Left lung (tissue), 10 donors: Measurements from ENCODE around the gene FBXL20. TPM values are rescaled to one million over a fixed set of nuclear protein-coding genes. Genes with fewer than 3 reads are reported as not detected.

Source experiments
- ATAC-seq: fragments of 200-7000 bp; cut with Tn5 transposase; one replicate; pipeline ENCODE4 v1.9.1; 2020; ENCODE audit warnings: moderate library complexity
- DNase-seq, 4 donors: peaks; one replicate each; pipeline ENCODE4 v3.0.0-alpha.2; 2013 to 2020
- H3K27ac ChIP-seq, 2 donors: fragments of 200-600 bp; sonication (generic) in 1 of 2; one replicate each; pipeline versions ENCODE4 v1.5.0 to v1.8.0; 2020 to 2021
- H3K27me3 ChIP-seq, 2 donors: fragments of 200-600 bp; sonication (generic) in 1 of 2; one replicate each; pipeline versions ENCODE4 v1.5.0 to v1.8.0; 2020 to 2021
- H3K36me3 ChIP-seq, 2 donors: fragments of 200-600 bp; sonication (generic) in 1 of 2; one replicate each; pipeline versions ENCODE4 v1.5.0 to v1.8.0; 2020 to 2021
- H3K4me1 ChIP-seq, 2 donors: fragments of 200-600 bp; one replicate each; pipeline ENCODE4 v1.8.0; 2021
- H3K4me3 ChIP-seq, 2 donors: fragments of 200-600 bp; sonication (generic) in 1 of 2; one replicate each; pipeline versions ENCODE4 v1.5.0 to v1.8.0; 2020 to 2021; ENCODE audit warnings: mild to moderate bottlenecking in 1 of 2
- H3K9me3 ChIP-seq, 2 donors: fragments of 200-600 bp; sonication (generic) in 1 of 2; one replicate each; pipeline versions ENCODE4 v1.5.0 to v1.8.0; 2020 to 2021
- CTCF ChIP-seq, 2 donors: fragments of 200-600 bp; sonication (generic) in 1 of 2; IDR thresholded peaks; one replicate each; pipeline versions ENCODE4 v1.5.0 to v1.8.0; 2021; ENCODE audit warnings: antibody characterized with exemption in 2 of 2
- intact Hi-C, 2 donors: fragments of 100-400 bp; cut with DNase I; formaldehyde crosslinking; loops; one replicate each; pipeline versions ENCODE4 v1.11.2 to v1.14.2; 2022
- polyA plus RNA-seq, 6 donors: library from polyadenylated mRNA; unstranded; fragments of 120-200 nt; gene quantifications; one replicate each; pipeline ENCODE4 v1.2.1, GENCODE V29; 2013; ENCODE audit not compliant: insufficient read length in 6 of 6
- total RNA-seq, 2 donors: library from RNA; stranded (reverse); fragmentation: NEBNext Ultra II Directional; extraction: Animal tissue kit (Norgen Biotek cat#: 25700); gene quantifications; one replicate each; pipeline ENCODE4 v1.2.1, GENCODE V29; 2021
- donor health status: DM: no; HTN: yes; CAD: no.
- donor health status: DM: no; HTN: no; CAD: no.

Gene FBXL20
- total and polyA plus RNA-seq, 8 donors: 14.1 to 27.3 (median 18.7) TPM

GRCh38 chr17:39406951-39407350, 5.5 kb upstream of the FBXL20 start:
- Histone ChIP-seq H3K27ac (no peak overlapping the region), H3K36me3 (peaks cover 0 to 55% of the 10 kb centered on the region in 2 donors), H3K27me3 (no peaks in the 10 kb centered on the region), H3K4me3 (no peak overlapping the region), H3K4me1 (peaks cover 0 to 11% of the 10 kb centered on the region in 2 donors), H3K9me3 (no peaks in the 10 kb centered on the region)
- no peak for TF ChIP-seq CTCF (IDR thresholded peaks at IDR 0.05)
- DNase-seq (no peak), ATAC-seq (no peak)
- intact Hi-C loops: no loop called here

GRCh38 chr17:39405436-39405835, 4.0 kb upstream of the FBXL20 start:
- intact Hi-C loops: no loop called here
- no peaks in the 10 kb centered on the region for H3K27me3 ChIP-seq
- TF ChIP-seq CTCF (IDR thresholded peaks at IDR 0.05): no peak
- H3K9me3 ChIP-seq: no peaks in the 10 kb centered on the region
- peaks cover 0 to 40% of the 10 kb centered on the region in 2 donors for H3K36me3 ChIP-seq
- ATAC-seq: no peak
- no peak overlapping the region for H3K27ac ChIP-seq
- DNase-seq: no peak
- H3K4me3 ChIP-seq: no peak overlapping the region
- H3K4me1 ChIP-seq: peaks cover 0 to 16% of the 10 kb centered on the region in 2 donors

DNA sequence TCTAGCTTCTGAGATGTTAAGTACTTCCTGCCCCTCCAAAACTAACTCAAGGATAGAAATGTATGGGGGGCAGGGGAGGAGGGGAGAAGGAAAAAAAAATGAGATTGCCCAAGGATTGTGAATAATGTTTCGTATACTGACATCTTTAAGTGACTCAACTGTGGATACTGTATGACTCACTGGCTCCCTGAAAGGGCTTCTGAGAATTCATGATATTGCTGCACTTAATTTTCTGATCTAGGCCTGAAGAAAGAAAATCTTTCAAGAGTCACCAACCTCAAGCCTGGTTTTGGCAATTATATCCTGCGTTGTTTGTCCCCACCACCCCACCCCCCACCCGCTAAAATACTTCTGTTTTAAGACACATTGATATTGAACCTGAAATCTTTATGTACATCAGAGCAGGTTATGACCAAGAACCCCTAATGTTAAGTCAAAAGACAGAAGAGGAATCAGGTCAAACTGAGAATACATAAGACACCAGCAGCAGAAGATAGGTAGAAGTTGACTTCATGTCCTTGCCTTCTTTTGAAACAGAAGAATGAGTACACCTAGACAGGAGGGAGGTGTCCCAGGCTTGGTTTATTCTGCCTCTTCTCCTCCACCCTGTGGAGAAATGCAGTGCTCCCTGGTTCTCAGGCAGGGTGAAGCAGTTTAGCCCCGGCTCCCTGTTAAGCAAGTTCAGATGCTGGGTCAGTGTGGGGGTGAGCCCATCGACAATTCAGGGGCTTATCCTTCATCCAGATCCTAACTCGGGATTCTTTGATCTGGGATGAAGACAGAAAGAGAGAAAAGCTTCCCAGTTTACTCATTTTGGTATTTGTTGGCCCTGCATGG, 3.3 kb upstream of the FBXL20 start:
- Histone ChIP-seq H3K4me1 (peaks cover 4 to 23% of the 10 kb centered on the region in 2 donors), H3K36me3 (peaks cover 0 to 34% of the 10 kb centered on the region in 2 donors), H3K27me3 (no peaks in the 10 kb centered on the region), H3K27ac (no peak overlapping the region), H3K4me3 (no peak overlapping the region), H3K9me3 (no peaks in the 10 kb centered on the region)
- DNase-seq (no peak), ATAC-seq (no peak)
- intact Hi-C loops: no loop called here
- no peak for TF ChIP-seq CTCF (IDR thresholded peaks at IDR 0.05)

GRCh38 chr17:39402890-39403605, 1.6 kb upstream of the FBXL20 start:
- Histone ChIP-seq H3K36me3 (peaks cover 0 to 16% of the 10 kb centered on the region in 2 donors), H3K27me3 (no peaks in the 10 kb centered on the region), H3K27ac (no peak overlapping the region), H3K9me3 (no peaks in the 10 kb centered on the region), H3K4me1 (peaks cover 4 to 28% of the 10 kb centered on the region in 2 donors), H3K4me3 (peak overlapping the region in 1 of 2 donors; percentile 97)
- TF ChIP-seq CTCF (IDR thresholded peaks at IDR 0.05): no peak
- no peak for DNase-seq
- intact Hi-C loops: no loop called here
- no peak for ATAC-seq
